GM12864 (cell line): Measurements from ENCODE around the gene ATP6V1F.
A peak's percentile ranks its signal among the peaks of the same experiment; 100 is the strongest.

Experiments
- DNase-seq: peaks from one replicate; pipeline ENCODE4 v3.0.0-alpha.2; 2011; ENCODE audit warnings: low read depth
- H3K4me3 ChIP-seq: 2 replicates; pipeline ENCODE4 v1.5.1; 2011; ENCODE audit warnings: mild to moderate bottlenecking, low read depth, low read length, control low read depth
- TF ChIP-seq, protein P1 (sequence below): IDR thresholded peaks from 2 replicates; pipeline ENCODE4 v1.5.1; 2011; ENCODE audit warnings: low read depth, mild to moderate bottlenecking, moderate library complexity, low read length, control low read depth, inconsistent platforms; ENCODE audit errors: missing control alignments

The ATP6V1F gene

DNA sequence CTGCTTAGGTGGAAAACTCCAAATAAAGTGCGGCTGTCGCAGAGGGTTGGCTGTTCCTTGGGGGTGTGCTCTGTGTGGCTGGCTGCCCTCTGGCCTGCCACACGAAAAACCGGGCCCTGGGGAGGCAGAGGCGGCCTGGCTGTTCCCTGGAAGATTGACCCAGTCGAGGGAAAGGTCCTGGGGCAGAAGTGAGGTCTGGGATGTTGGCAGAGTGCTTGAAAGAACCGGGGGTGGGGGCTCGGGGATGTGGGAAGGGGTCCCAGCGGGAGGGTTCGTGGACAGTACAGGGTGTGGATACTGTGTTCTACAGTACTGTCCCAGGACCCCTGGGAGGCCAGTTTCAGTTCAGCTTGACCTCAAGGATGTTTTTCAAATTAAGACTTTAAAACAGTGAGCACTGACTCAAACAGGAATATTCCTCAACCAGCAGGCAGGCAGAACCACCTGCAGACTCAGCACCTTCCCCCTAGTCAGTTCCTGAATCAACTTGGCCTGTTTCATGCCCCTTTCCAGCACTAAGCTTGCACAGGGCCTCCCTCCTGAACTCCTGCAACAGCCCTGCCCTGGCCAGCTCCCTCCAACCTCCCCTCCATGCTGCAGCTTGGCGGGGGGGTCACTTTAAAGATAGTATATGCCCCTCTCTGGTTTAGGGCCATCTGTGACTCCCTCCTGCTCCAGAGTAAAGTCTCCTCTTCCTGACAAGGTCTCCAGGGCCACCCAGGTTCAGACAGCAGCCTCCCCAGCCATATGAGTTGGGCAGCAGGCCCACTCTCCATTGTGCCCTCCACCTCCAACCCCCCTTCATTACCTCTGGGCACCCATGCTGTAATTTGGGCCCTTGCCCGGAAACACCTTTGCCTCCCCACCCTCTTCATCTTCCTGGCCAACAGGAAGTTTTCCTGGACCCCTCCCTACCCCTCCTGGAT, 3.2 kb upstream of the ATP6V1F start:
- no peak for DNase-seq
- TF ChIP-seq, protein P1, sequence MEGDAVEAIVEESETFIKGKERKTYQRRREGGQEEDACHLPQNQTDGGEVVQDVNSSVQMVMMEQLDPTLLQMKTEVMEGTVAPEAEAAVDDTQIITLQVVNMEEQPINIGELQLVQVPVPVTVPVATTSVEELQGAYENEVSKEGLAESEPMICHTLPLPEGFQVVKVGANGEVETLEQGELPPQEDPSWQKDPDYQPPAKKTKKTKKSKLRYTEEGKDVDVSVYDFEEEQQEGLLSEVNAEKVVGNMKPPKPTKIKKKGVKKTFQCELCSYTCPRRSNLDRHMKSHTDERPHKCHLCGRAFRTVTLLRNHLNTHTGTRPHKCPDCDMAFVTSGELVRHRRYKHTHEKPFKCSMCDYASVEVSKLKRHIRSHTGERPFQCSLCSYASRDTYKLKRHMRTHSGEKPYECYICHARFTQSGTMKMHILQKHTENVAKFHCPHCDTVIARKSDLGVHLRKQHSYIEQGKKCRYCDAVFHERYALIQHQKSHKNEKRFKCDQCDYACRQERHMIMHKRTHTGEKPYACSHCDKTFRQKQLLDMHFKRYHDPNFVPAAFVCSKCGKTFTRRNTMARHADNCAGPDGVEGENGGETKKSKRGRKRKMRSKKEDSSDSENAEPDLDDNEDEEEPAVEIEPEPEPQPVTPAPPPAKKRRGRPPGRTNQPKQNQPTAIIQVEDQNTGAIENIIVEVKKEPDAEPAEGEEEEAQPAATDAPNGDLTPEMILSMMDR, result no peak
- no peak overlapping the region for H3K4me3 ChIP-seq

DNA sequence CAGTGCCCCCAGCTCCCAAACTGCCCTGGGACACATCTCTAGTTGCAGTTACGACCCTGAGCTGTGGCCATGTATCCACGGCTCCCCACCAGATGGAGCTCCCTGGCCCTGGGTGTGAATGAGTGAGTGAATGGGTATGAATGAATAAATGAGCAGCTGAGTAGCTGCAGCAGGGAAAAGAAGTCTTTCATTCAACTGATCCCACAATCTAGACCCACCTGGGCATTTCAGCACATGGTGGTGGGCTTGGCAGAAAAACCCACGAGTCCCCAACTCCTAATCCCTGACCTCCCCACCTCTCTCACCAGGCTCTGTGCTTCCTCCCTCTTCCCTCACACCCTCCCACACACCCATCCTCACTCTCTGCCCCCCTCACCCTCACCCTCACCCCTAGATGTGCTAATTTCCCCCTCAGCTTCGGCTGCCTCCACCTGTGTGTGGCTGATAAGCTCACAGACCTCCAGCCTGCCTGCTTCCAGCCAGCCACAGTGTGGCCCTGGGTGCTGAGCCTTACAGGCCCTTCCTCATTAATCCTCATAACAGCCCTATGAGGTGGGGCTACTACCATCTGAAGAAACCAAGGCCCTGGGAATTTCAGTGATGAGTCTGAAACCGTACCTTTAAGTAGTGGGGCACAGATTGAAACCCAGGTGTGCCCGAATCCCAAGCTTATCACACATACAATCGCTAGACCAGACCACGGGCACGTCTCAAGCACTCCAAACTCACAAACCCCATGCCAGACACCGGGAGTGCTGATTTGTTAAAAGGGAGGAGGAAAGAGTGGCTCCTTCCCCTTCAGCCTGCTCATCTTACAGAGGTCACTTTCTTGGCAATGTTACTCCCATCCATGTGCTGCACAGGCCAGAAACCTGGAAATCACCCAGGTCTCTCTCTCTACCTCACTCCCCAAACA, 2.2 kb upstream of the ATP6V1F start:
- TF ChIP-seq, protein P1, result no peak
- no peak overlapping the region for H3K4me3 ChIP-seq
- no peak for DNase-seq

DNA sequence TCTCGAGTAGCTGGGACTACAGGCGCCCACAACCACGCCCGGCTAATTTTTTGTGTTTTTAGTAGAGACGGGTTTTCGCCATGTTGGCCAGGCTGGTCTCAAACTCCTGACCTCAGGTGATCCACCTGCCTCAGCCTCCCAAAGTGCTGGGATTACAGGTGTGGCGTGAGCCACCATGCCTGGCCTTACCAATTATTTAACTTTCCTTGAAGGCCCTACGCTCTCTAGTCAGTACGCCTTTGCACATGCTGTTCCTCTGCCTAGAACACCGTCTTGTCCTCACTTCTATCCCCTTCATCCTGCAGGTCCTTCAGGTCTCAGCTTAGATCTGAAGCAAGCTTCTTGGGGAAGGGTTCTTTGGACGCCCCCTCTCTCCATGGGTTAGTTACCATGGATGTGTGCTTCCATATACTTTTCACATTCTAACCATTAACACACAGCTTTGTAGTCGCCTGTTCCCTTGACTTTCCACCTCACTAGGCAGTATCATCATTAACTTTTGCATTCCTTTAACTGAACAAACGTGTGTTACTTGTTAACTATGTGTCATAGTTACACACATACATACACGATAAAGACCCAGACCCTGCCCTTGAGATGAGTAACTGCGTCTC, 592 bp upstream of the ATP6V1F start:
- no peak for DNase-seq
- peak overlapping the region; percentile 50 for H3K4me3 ChIP-seq
- TF ChIP-seq, protein P1, result no peak

DNA sequence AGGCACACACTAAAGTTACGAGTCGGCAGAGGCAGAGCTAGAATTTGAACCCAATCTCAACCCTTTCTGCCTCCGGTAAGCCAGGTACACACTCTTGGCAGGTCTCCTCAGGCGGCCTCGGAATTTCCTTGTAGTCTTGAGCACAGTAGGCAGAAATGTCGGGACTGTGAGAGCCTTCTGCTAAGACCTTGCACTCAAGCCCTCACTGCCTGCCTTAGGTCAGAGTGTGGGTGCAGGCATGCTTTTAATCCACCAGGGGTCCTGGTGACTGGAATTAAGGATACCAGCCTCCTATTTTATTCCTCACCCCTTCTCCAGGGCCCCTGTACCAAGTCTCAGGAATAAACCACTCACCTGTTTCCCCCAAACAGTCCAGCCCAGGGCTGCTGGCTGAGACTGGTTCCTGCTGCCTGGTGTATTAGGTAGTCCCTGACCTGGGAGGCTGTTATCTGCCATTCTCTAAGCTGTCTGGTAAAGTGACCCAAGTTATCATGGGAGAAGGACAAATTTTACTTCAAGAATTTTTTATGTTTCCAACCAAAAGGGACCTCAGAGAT, 855 bp downstream of the ATP6V1F start:
- DNase-seq, result no peak
- H3K4me3 ChIP-seq, result peak overlapping the region; percentile 78

DNA sequence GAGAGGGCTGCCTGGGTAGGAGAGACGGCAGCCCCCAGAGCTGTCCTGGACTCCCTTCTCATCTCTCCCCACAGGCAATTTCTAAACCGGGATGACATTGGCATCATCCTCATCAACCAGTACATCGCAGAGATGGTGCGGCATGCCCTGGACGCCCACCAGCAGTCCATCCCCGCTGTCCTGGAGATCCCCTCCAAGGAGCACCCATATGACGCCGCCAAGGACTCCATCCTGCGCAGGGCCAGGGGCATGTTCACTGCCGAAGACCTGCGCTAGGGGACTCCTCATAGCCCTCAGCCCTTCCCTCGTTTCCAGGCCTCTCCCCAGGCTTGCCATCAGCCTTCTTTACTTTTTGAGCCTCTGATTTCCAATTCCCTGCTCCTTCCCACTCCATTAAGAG, 2.6 kb downstream of the ATP6V1F start:
- H3K4me3 ChIP-seq, result no peak overlapping the region
- no peak for DNase-seq
- TF ChIP-seq, protein P1, result no peak

More for the DNA sequence above, 855 bp downstream of the ATP6V1F start:
- TF ChIP-seq, protein P1, result peak; percentile 76

DNA sequence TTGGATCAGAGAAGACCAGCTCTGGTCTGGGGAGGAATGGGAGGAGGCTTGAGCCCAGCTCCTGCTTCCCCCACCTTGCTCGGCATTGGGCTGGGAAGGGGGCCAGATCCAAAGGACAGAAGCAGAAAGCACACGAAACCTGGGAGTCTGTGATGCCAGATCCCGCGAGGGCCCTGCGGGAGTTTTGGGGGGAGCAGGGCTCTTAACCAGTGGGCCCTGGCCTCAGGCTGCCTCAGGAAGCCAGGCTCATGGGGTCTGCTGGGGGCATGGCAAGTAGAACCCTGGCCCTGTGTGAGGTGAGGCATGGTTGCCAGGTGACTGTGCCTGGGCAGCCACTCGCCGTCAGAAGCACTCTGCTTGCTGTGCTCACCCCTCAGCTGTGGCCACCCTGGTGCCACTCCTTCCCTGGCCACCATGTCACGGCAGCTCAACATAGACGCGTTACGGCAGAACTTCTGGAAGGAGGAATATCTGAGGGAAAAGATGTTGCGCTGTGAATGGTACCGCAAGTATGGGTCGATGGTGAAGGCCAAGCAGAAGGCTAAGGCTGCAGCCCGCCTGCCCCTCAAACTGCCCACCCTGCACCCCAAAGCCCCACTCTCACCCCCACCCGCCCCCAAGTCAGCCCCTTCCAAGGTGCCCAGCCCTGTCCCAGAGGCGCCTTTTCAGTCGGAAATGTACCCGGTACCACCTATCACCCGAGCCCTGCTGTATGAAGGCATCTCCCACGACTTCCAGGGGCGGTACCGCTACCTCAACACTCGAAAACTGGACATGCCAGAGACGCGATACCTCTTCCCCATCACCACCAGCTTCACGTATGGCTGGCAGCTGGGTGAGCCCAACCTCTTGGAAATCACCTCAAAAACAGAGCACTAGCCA, 3.6 kb downstream of the ATP6V1F start:
- TF ChIP-seq, protein P1, result no peak
- DNase-seq, result no peak
- no peak overlapping the region for H3K4me3 ChIP-seq
